GM10266 (cell line): Measurements from ENCODE around the gene PCGF3.

Experiments
- DNase-seq: peaks from one replicate; pipeline ENCODE4 v3.0.0; 2012; ENCODE audit errors: extremely low spot score
- TF ChIP-seq, protein P1 (sequence below): IDR thresholded peaks from 2 replicates; pipeline ENCODE4 v1.5.1; 2012; ENCODE audit warnings: mild to moderate bottlenecking, low read depth; ENCODE audit not compliant: control insufficient read depth, insufficient read depth; ENCODE audit errors: missing control alignments

PCGF3 gene

DNA sequence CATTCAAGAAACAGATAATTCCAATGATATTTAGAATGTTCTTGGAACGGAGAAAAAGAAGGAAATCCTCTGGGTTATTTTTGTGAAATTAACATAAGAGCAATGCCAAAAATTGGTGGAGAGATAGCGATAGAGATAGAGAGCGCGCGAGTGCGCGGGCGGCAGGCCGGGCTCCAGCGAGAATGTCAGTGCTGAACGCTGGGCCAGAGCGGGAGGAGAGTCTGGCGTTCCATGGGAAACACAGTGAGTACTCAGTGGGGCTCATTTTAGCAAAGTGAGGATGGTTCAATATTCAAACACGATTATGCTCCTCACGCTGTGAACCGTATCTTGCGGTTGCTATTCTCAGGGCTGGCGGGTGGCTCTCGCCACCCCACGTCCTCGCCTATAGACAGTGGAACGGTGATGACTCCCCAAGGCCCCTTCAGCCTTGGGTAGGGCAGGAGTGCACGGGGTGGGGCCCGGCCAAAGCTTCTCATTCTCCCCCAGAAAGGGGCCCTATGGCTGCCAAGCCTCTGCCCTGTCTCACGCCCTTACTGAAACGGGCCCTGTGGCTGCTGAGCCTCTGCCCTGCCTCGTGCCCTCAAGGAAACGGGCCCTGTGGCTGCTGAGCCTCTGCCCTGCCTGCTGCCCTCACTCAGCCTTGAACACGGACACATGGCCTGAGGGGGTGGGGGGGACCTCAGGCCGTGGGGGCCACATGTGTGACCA, 103.4 kb downstream of the PCGF3 start:
- TF ChIP-seq, protein P1, sequence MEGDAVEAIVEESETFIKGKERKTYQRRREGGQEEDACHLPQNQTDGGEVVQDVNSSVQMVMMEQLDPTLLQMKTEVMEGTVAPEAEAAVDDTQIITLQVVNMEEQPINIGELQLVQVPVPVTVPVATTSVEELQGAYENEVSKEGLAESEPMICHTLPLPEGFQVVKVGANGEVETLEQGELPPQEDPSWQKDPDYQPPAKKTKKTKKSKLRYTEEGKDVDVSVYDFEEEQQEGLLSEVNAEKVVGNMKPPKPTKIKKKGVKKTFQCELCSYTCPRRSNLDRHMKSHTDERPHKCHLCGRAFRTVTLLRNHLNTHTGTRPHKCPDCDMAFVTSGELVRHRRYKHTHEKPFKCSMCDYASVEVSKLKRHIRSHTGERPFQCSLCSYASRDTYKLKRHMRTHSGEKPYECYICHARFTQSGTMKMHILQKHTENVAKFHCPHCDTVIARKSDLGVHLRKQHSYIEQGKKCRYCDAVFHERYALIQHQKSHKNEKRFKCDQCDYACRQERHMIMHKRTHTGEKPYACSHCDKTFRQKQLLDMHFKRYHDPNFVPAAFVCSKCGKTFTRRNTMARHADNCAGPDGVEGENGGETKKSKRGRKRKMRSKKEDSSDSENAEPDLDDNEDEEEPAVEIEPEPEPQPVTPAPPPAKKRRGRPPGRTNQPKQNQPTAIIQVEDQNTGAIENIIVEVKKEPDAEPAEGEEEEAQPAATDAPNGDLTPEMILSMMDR: no peak
- no peak for DNase-seq

DNA sequence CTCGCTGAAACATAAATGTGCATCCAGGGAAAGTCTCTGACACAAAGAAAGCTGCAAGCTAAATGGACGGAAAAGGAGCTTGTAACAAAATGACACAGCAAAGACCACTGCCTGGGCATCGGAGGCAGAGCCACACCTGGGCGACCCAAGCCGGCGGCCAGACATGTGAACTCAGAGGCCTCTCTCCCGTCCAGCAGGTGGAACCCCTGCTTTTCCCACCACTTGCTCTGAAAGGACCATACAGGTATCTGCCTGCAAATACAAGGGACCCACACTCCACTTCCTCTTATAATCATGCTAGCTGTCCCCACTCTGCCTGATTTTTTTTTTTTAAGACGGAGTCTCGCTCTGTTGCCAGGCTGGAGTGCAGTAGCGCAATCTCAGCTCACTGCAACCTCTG, 108.3 kb downstream of the PCGF3 start:
- DNase-seq: no peak
- TF ChIP-seq, protein P1: peak; percentile 0

DNA sequence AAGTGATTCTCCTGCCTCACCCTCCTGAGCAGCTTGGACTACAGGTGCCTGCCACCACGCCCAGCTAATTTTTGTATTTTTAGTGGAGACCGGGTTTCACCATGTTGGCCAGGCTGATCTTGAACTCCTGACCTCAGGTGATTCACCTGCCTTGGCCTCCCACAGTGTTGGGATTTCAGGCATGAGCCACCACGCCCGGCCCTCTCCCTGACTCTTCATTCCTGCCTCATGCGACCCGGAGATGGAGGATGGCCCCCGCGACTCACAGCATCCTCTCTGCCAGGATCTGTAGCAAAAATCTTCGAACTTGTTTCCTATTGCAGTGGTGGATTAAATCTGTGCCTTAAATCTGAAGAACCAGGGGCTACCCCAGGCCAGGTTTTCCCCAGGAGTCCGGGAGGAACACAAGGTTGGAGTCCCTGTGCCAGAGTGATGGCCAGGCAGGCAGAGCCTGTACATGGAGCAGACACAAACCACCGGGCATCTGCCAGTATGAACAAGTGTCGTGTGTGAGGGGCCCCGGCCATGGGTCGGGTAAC, 108.7 kb downstream of the PCGF3 start:
- TF ChIP-seq, protein P1: no peak

DNA sequence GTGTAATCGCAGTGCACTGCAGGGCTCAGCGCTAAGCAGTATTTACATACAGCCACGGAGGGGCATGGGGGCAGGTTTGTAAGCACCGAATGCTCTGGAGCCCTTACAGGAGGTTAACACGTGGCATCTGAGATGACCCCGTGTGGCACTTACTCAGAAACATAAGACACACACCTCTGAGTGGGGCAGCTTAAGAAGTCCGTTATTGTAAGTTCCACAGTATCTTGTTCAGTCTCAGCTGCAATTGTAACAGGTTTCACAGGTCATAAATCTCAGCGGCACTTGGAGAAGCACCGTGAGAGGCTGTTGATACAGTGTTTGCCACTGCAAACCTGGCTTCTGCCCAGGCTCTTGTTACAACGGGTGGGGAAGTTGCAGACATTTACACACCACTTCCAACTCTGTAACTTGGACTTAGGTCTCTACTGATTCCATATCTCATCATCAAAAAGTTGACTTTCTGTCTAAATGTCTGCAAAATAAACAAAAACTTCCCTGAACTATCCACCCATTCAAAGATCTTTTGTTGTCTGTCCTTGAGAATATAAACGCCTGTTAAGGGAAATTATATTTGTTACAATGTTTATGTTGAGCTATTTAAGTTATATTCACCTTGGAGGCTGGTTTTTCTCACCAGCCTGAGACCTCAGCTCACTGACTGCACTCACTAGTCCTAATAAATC, 110.0 kb downstream of the PCGF3 start:
- DNase-seq: no peak
- TF ChIP-seq, protein P1: no peak

More for the DNA sequence above, 108.7 kb downstream of the PCGF3 start:
- no peak for DNase-seq

DNA sequence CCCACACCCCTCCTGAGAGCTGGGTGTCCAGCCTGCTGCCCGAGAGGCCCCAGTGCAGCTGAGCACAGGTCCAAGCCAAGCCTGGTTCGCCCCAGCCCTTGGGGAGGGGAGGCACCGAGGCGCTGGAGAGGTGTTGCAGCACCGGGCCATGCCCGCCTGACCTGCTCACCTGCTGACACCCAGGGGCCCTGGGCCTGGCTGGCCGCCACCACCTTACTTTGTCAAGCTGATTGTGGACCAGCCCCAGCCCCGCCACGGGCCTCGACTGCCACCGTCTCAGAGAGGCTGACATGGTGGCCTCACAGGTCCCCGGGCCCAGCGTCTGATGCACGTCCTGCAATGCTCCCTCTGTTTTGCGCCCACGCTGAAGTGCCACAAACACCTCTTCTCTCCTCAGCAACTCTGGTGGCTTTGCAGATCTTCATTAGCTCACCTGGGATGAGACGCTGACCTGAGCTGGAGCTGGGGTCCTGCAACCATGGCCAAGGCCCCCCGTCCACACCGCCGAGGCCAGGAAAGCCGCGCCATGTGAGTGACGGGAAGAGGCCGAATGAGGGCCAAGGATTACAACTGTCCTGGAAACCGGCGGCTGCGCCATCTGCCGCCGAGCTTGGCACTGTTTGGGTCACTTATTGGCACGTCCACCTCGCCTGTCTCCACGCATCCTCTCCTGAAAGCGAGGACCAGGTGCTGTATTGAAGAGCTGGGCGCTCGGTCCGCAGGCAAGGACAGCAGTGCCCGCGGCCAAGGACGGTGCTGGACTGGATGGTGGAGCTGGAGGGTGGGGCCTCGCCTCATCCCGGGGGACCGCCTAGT, 112.7 kb downstream of the PCGF3 start:
- TF ChIP-seq, protein P1: no peak

DNA sequence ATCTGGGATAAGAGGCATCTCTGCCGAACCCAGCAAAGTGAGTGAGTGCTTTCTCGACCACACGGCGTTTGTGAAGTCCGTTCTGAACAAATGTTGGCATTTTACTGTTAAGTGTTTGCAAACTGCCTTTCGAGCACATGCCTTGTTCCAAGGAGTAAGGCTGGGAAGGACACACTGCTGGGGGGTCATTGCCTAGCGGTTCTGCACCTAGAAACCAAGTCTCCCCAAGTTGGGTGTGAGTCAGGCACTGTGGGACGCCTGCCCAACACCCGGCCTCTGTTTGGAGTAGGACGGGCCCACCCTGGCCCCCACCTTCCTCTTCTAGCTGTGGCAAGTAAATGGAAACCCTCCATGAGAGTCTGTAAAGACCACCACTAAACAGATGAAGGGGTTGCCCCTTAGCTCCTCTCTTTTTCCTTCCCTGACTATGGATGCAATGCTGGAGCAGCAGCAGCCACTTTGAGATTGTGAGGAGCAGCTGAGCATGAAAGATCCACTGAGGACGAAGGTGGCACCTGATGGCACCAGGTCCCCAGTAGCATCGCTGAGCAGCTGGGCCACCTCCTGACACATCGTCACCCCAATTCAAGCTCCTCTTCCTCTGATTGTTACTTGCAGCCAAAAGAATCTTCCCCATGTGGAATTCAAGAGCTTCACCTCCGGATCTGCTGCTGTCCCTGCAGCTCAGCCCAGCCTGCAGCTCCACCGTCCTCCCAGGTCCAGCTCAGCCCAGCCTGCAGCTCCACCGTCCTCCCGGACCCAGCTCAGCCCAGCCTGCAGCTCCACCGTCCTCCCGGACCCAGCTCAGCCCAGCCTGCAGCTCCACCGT, 114.0 kb downstream of the PCGF3 start:
- TF ChIP-seq, protein P1: no peak
- no peak for DNase-seq

More for the DNA sequence above, 112.7 kb downstream of the PCGF3 start:
- DNase-seq: no peak
